ENCODE data around the gene ACSL4.
"Not testable (repeated sequence)": the region's sequence is repeated elsewhere in the genome, so short reads cannot be mapped to it uniquely, and the experiment has no call there.

Gene ACSL4

GRCh38 chrX:109732807-109733612 is at the start of gene ACSL4:
TSS of gene ACSL4 (minus strand) at chrX:109733257. CDS start at chrX:109683363, 49,894 bp downstream.
- in situ Hi-C loops (cut with MboI; ENCODE audit: low sequenced_read_pairs): no loop called here

GRCh38 chrX:109777749-109778148 is 44.7 kb upstream of the ACSL4 start:
- in situ Hi-C loops (cut with MboI; ENCODE audit: low sequenced_read_pairs): no loop called here

GRCh38 chrX:109776986-109777385 is 43.9 kb upstream of the ACSL4 start:
- in situ Hi-C loops (cut with MboI; ENCODE audit: low sequenced_read_pairs): no loop called here

GRCh38 chrX:109776432-109776831 is 43.4 kb upstream of the ACSL4 start:
- in situ Hi-C loops (cut with MboI; ENCODE audit: low sequenced_read_pairs): no loop called here

- in situ Hi-C loops (cut with MboI; ENCODE audit: low sequenced_read_pairs): no loop called here
Observed at GRCh38 chrX:109775386-109775785, 42.3 kb upstream of the ACSL4 start.

GRCh38 chrX:109774706-109775105 is 41.6 kb upstream of the ACSL4 start:
- in situ Hi-C loops (cut with MboI; ENCODE audit: low sequenced_read_pairs): no loop called here

GRCh38 chrX:109774136-109774535 is 41.1 kb upstream of the ACSL4 start:
- in situ Hi-C loops (cut with MboI; ENCODE audit: low sequenced_read_pairs): no loop called here

GRCh38 chrX:109773374-109773773 is 40.3 kb upstream of the ACSL4 start:
- in situ Hi-C loops (cut with MboI; ENCODE audit: low sequenced_read_pairs): no loop called here

GRCh38 chrX:109770780-109771179 is 37.7 kb upstream of the ACSL4 start:
- in situ Hi-C loops (cut with MboI; ENCODE audit: low sequenced_read_pairs): no loop called here

GRCh38 chrX:109760922-109761250 is 27.8 kb upstream of the ACSL4 start:
- in situ Hi-C loops (cut with MboI; ENCODE audit: low sequenced_read_pairs): no loop called here

- in situ Hi-C loops (cut with MboI; ENCODE audit: low sequenced_read_pairs): no loop called here
Observed at GRCh38 chrX:109760209-109760921, 27.3 kb upstream of the ACSL4 start.

- in situ Hi-C loops (cut with MboI; ENCODE audit: low sequenced_read_pairs): no loop called here
Observed at GRCh38 chrX:109753256-109753655, 20.2 kb upstream of the ACSL4 start.

- in situ Hi-C loops (cut with MboI; ENCODE audit: low sequenced_read_pairs): no loop called here
Observed at GRCh38 chrX:109751698-109752097, 18.6 kb upstream of the ACSL4 start.

- in situ Hi-C loops (cut with MboI; ENCODE audit: low sequenced_read_pairs): no loop called here
Observed at GRCh38 chrX:109749207-109749606, 16.1 kb upstream of the ACSL4 start.

GRCh38 chrX:109747681-109748080 is 14.6 kb upstream of the ACSL4 start:
- in situ Hi-C loops (cut with MboI; ENCODE audit: low sequenced_read_pairs): no loop called here

- in situ Hi-C loops (cut with MboI; ENCODE audit: low sequenced_read_pairs): no loop called here
Observed at GRCh38 chrX:109742722-109743121, 9.7 kb upstream of the ACSL4 start.

GRCh38 chrX:109740896-109741295 is 7.8 kb upstream of the ACSL4 start:
- in situ Hi-C loops (cut with MboI; ENCODE audit: low sequenced_read_pairs): not testable (repeated sequence)

GRCh38 chrX:109740433-109740809 is 7.4 kb upstream of the ACSL4 start:
- in situ Hi-C loops (cut with MboI; ENCODE audit: low sequenced_read_pairs): no loop called here

GRCh38 chrX:109739625-109740432 is 6.8 kb upstream of the ACSL4 start:
- in situ Hi-C loops (cut with MboI; ENCODE audit: low sequenced_read_pairs): no loop called here

GRCh38 chrX:109735202-109735744 is 2.2 kb upstream of the ACSL4 start:
- in situ Hi-C loops (cut with MboI; ENCODE audit: low sequenced_read_pairs): no loop called here

- in situ Hi-C loops (cut with MboI; ENCODE audit: low sequenced_read_pairs): no loop called here
Observed at GRCh38 chrX:109733613-109734083, 591 bp upstream of the ACSL4 start.

Data from HL-60/S4 (cell line).